Measurements from ENCODE around the gene IFI27L1. TPM values are rescaled to one million over a fixed set of nuclear protein-coding genes. Genes with fewer than 3 reads are reported as not detected.

Gene IFI27L1, protein sequence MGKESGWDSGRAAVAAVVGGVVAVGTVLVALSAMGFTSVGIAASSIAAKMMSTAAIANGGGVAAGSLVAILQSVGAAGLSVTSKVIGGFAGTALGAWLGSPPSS
- polyA plus RNA-seq (2014; cell fraction: cytosol; rRNA removed) = 21.3 and 23.2 TPM in 2 replicates
- 17.4 and 17.5 TPM in 2 replicates for polyA plus RNA-seq (2014; cell fraction: nucleus; rRNA removed)

DNA sequence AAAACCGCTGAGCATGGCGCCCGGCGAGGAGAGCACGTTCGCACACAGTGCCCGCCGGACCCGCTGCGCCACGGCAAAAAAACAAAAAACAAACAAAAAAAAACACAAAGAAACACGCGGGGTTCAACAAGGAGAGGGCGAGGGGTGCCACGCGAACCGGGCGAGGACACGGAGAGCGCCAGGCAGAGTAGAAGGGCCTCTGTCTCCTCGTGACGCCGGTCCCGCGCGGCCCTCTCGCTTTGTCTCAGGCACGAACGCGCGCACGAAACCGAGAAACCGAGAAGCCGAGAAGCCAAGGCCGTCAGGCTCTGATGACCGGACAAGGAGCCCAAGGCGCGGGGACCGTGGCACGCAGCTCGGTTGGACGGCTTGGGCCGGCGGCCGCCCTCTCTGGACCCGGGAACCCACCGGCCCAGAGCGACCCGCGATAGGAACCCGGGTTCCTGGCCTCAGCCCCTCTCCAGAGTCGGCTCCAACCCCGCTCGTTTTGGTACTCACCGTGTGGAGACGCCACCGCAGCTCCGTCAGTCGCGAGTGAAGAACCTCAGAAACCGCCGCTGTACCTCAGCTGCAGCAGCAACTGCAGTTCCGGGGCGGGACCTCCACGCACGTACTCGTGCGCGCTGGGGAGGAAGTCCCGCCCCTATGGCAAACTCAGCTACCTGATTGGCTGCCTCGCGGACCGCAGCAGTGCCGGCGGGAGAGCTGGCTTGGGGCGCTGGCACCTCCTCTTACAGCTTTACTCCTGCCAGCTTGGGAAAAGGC lies at the start of gene IFI27L1, which contains the start of gene DDX24:
Gene IFI27L1, plus strand, starts transcription at position 690 of the 765 bp plus-strand sequence. CDS start 15,628 bp downstream, outside the sequence.
Gene DDX24, minus strand, starts transcription at position 582 of the 765 bp plus-strand sequence. CDS start 1,460 bp downstream, outside the sequence.
- peak; percentile 80 for DNase-seq (ENCODE audit: low spot score)

DNA sequence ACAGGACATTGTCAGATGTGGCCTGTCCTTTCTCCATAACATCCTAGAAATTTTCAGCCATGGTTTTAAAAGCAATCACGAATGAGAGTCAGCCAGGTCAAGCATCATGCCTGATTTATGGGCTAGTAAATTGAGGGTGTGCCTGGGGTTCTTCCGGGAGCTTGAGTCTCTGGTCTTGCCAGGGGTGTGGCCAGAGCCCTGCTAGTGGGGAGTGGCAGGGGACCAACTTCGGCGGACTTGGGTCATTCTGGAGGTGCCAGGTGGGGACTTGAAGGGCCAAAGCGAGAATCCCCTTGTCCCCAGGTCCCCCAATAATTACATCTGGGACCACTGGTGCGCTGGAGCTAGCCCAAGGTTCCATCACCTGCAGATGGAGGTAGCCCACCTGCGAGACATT lies 49.2 kb upstream of the IFI27L1 start:
- no peak for DNase-seq (ENCODE audit: low spot score)

- DNase-seq (ENCODE audit: low spot score) = no peak
These were observed 46.2 kb upstream of the IFI27L1 start for GRCh38 chr14:94034886-94035285.

DNA sequence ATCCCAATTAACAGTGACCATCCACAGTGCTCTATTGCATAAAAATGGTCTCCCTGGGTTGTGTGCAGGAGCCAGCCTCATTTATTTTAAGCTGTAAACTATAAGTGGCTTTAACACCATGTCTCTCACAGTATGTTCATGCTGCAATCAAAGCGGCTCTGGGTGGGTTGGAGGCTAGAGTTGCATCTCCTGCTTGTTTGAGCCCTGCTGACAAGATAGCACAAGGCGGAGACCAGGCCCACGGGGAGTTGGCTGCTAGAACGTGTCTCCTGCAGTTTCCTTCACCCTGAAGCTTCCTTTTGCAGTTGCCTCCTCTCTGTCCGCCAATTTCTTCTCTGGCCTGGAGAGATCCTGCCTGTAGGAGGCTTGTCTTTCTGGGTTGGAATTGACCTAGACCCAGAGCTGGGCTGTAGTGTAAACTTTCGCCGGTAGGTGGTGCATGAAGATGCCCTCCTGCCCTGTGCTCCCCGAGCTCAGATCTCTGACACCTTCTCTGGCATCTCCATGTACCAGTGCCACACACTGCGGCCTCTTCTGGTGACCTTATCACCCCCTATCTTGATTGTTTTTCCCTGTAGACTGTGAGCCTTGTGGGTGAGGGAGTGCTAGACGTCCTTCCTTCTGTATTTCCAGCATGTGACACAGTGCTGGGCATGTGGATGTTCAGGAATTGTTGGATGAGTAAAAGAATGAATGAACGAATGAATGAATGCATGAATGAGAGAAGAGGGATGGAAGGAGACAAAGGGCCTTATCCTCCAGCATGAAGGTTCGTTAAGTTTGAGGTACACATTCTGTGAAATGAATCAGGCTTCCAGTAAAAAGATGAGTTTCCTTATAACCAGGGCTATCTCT lies 44.6 kb upstream of the IFI27L1 start:
- peak; percentile 55 for DNase-seq (ENCODE audit: low spot score)

DNA sequence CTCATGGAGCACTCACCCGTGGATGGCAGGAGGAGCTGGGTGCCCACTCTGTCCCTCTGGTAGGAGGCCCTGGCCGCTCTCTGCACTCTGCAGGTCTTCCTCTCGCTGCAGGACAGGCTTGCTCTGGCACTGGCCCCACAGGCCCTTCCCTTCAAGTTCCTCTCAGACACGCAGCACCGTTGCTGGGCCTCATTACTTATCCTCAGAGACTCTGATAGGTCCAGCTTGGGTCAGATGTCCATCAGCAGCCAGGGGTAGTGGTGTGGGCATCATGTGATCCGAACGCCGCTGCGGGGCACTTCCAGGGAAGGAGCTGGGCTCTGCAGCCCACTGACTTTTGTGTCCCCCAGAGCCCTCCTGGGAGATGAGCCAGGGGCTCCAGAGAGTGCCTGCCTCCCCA lies 43.2 kb upstream of the IFI27L1 start:
- no peak for DNase-seq (ENCODE audit: low spot score)

DNA sequence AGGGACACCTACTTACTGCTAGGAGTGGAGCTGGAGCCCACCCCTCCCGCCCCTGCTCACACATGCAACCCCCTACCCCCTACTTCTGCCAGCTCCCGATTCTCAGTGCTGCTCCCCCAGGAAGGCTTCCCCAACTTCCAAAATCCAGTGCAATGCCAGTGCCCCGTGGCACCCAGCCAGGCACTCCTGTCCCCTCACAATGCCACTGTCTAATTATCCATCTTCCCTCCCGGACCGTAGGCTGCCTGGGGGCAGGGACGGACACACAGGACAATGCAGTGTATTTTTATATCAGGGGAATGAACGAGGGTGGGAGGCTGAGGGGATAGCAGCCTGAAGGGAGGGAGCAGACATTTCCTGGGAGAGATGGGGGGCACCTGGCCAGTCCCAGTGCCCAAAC lies 42.6 kb upstream of the IFI27L1 start:
- DNase-seq (ENCODE audit: low spot score) = no peak

GRCh38 chr14:94038921-94039629 lies 42.0 kb upstream of the IFI27L1 start:
- DNase-seq (ENCODE audit: low spot score) = no peak

GRCh38 chr14:94040247-94040646 lies 40.9 kb upstream of the IFI27L1 start:
- no peak for DNase-seq (ENCODE audit: low spot score)

- no peak for DNase-seq (ENCODE audit: low spot score)
These were observed 40.3 kb upstream of the IFI27L1 start for GRCh38 chr14:94040796-94041195.

DNA sequence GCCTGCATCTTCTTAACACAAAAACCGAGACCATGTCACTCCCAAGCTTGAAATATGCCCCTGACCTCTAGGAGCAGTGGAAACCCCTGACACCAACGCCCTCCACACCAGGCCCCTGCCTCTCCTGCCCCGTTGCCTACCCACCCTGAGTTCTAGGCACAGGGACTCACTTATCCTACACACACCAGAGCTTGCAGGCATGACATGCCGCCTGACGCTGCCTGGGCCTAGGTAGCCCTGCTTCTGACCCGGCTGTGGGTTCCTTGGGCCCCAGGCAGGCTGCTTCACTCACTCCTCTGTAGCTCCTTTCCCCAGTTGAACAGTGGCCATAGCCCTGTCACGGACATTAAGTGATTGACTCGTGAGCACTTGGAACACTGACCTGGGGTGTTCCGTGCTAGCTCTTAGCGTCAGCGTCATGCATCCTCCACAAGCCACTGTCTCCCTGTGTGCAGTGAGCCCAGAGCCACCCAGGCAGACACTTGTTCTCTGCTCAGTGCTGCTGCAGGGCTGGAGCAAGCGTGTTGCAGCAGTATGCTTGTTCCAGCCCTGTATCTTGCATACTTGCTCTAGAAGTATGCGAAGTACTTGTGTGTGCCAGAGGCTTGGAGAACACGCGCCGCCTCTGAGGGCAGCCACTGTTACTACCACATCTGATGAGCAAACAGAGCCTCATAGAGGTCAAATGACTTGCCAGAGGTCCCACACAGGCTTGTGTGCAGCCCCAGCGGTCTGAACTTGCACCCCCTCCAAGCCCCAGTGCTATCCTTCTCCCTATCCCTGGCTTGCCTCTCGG lies 39.4 kb upstream of the IFI27L1 start:
- no peak for DNase-seq (ENCODE audit: low spot score)

DNA sequence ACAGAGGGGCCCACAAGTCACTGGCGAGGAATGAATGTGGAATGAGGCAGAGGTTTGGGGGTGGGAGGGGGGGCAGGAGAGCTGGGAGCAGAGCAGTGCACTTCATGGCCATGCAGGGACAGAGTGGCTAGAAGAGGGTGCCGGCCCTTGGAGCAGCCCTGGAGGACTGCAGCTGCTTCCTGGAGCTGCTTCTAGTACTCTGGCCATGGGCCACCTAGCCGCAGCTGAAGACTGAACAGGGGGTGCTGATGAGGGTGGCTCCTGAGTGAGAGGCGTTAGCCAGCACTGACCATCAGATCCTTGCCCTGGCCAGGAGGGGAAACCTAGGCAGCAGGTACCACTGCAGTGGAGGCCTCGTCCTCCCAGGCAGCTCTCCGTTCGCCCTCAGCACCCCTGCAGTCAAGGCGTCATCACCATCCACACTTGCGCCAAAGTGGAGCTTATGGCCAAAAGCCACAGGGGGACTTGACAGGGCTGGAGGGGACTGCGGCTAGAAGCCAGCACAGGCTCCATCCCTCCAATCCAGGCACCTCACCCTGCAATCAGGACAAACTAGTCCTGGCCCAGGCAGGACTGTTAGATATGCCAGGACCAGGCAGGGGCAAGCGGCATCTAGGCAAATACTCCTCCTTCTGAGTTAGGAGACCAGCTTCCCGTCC lies 38.5 kb upstream of the IFI27L1 start:
- no peak for DNase-seq (ENCODE audit: low spot score)

- no peak for DNase-seq (ENCODE audit: low spot score)
These were observed 37.9 kb upstream of the IFI27L1 start for GRCh38 chr14:94043111-94043755.

DNA sequence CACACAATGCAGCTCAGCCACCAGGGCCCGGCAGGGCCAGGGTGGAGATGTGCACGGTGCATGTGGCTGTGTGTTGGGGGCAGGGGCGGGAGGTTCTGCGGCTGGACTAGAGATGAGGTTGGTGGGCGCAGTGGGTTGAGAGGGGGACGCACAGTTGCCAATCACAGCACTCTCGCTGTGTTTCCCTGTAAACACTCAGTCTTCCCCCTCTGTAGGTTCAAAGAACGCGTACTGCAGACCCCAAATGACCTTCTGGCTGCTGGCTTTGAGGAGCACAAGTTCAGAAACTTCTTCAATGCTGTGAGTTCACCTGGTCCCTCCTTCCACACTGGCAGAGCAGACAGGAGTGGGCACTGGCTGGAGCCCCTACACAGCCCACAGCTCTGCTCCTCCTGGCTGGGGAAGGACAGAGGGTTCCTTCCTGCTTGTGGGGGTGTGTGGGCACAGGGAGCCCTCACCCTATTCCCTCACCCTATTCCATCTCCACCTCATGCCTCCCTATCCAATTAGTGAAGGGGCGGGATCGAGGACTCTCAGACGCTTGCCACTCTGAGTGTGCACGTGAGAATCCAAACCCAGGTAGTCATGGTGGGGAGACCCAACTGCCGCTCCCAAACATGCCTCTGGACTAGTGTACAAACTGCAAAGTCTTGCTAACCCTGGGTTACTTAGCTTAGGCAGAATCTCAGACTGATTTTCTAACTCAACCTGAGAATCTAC lies 37.2 kb upstream of the IFI27L1 start:
- DNase-seq (ENCODE audit: low spot score) = no peak

- DNase-seq (ENCODE audit: low spot score) = no peak
These were observed 36.5 kb upstream of the IFI27L1 start for GRCh38 chr14:94044476-94045091.

- DNase-seq (ENCODE audit: low spot score) = no peak
These were observed 36.0 kb upstream of the IFI27L1 start for GRCh38 chr14:94045101-94045500.

- no peak for DNase-seq (ENCODE audit: low spot score)
These were observed 35.4 kb upstream of the IFI27L1 start for GRCh38 chr14:94045563-94046345.

- DNase-seq (ENCODE audit: low spot score) = no peak
These were observed 34.3 kb upstream of the IFI27L1 start for GRCh38 chr14:94046696-94047250.

All from SK-N-DZ (cell line).